DMS153 treated with DMSO at 0.1 percent for 48 hours (cell line): ENCODE measurements around the gene FIBCD1.

Source experiments
- DNase-seq: peaks from one replicate; lab custom pipeline; 2025; ENCODE audit not compliant: unreplicated experiment; lab: John Stamatoyannopoulos, UW

Gene FIBCD1

GRCh38 chr9:130897105-130897751 is 41.8 kb downstream of the FIBCD1 start:
- no peak for DNase-seq

DNA sequence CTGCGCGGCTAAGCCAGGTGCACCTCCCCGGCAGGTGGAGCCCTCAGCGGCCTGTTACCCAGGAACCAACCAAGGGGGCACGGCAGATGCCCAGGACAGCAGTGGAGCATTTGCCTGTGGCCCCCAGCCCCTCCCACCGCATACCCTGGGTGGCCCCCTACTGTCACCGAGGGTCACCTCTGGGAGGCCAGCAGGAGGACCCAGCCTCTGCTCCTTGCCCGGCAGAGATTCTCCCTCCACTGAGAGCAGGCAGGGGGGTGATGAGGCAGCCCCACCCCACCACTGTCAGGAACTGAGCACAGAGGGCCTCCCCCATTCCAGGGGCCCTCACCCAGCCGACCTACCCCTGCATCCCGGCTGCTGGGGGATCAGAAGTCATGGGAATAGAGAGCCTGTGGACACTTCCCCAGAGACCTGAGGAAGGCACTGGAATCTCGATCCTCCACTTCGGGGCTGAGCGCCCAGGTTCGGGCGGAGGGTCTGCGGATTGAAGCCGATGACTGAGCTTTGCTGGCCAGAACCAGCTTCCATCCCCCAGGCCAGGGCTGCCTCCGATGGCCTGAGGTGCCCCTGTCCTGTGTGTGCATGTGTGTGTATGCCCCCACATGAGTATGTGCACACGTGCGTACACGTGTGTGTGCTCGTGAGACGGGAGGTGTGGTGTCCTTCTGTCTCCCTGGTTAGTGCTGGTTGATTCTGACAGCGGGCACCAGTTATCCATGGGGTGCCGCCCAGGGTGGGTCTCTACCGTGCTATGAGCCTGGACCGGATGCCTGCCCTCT is 42.6 kb downstream of the FIBCD1 start, which contains the start of gene QRFP:
Gene QRFP, minus strand, starts transcription at position 580 of the 782 bp plus-strand sequence. CDS start 2,974 bp downstream, outside the sequence.
- DNase-seq, result no peak

- DNase-seq, result no peak
Observed at GRCh38 chr9:130895481-130896232, 43.4 kb downstream of the FIBCD1 start.

DNA sequence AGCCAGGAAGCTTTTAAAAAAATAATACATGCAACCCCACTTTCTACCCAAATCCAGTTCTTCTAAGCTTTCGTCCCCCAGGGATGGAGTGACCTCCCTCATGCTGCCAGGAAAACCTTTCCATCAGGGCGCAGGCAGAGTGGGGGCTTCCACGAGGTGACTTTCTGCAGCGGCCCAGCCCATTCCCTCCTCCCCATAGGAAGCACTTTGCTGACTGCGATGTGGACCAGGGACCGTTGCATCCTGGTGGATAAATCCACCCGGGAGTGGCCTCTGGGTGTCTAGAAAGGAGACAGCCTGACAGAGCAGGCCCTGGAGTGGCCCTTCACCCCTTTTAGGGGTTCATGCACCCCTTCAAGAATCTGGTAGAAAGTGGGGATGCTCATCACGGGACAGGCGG is 44.0 kb downstream of the FIBCD1 start:
- no peak for DNase-seq

- no peak for DNase-seq
Observed at GRCh38 chr9:130894546-130894945, 44.5 kb downstream of the FIBCD1 start.

- no peak for DNase-seq
Observed at GRCh38 chr9:130893341-130894101, 45.5 kb downstream of the FIBCD1 start.

- no peak for DNase-seq
Observed at GRCh38 chr9:130892477-130893304, 46.4 kb downstream of the FIBCD1 start.

- DNase-seq, result no peak
Observed at GRCh38 chr9:130891688-130892476, 47.2 kb downstream of the FIBCD1 start.

DNA sequence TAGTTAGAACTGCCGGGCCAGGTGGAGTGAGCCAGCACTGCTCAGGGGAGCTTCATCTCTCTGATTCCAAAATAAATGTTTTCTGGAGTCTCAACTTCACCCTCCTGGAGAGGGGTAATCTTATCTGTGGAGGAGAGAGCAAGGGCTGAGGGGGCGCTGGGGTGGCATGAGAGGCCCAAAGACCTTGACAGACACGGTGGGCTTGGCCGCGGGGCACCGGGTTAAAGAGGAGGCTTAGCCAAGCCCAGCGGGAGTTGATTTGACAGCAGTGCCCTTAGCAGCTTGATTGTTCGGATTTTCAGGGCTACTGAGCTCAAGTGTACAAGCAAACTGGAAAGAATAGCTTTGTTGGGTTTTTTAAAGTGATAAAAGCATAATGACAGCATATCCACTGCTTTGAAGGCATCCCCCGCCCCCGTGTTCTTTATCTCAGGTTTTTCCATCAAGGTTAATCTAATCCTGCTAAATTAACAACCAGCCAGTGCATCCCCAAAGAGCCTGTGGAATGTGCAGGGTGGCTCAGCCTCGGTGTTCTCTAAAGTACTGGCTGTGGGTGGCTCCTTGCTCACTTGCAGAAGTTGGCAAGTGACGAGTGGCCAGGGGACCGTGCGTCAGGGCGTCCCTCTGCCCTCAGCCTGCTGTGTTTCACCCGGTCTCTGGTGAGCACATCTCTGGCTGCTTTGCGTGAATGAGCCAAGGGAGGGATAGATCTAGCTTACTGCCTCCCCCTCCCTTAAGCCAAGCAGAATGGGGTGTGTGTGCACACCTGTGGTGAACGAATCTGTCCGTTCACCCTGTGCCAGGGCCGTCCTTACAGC is 48.0 kb downstream of the FIBCD1 start:
- DNase-seq, result no peak

GRCh38 chr9:130890124-130890523 is 48.9 kb downstream of the FIBCD1 start:
- DNase-seq, result no peak

DNA sequence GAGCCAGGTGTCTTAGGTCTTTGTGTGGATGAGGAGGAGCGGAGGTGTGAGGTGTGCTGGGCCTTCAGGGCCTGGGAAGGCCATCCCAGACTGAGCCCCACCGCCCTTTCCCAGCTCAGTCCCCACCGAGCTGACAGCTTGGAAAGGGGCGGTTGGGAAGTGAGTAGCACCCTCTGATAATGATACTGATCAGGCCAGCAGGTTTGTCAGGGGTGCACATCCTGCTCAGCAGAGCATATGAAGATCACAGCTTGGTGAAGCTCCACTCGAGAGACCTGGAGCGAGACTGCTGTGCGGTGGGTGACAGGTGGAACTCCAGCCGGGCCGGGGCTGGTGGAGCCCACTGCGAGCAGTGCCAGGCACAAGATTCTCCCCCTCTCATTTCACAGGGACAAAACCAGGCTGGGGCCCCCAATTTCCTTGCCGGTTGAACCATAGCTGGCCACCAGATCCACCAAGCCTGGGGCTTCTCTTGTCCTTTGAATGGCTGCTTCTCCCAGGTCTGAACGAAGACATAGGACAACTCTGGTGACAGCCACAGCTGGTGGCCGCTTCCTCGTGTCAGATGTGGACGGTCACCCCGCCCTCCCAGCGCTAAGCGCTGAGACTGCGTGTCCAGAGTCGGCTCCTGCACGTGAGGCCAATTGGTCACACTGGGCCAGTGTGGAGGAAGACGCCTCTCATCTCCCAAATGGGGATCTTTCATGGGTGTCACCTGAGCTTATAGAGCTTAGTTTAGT is 50.7 kb downstream of the FIBCD1 start:
- DNase-seq, result no peak

DNA sequence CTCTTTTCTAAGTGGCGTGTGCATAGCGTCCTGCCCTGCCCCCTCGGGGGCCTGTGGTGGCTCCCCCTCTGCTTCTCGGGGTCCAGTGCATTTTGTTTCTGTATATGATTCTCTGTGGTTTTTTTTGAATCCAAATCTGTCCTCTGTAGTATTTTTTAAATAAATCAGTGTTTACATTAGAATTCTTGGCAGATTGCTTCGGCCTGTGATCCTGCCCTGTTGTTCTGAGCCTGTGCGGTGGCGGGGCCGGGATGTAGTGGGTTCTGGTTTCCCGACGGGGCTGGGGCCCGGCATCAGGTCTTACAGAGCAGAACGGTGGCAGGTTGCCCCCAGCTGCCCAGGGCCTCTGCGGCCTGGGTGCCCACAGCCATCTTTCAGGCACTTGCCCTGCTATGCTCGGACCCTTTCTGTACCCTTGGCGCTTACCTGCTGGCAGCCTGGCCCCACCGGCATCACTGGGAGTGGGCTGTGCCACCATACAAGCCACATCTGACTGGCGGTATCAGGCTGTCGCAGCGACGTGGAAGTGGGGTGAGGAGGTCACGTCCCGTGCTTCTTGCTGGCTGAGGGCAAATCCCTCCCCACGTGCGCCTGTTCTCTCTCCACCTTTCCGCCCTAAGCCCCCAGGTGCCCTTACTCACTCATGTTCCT is 51.4 kb downstream of the FIBCD1 start:
- no peak for DNase-seq

- DNase-seq, result no peak
Observed at GRCh38 chr9:130886981-130887380, 52.1 kb downstream of the FIBCD1 start.

- DNase-seq, result no peak
Observed at GRCh38 chr9:130885484-130886375, 53.3 kb downstream of the FIBCD1 start.

GRCh38 chr9:130884542-130885483 is 54.2 kb downstream of the FIBCD1 start:
- no peak for DNase-seq
